Fibroblast of skin of scalp (primary cell): ENCODE data around the gene WBP1L.

ENCODE experiments used
- DNase-seq: peaks from one replicate; pipeline ENCODE4 v3.0.0-alpha.2; 2013

WBP1L gene

DNA sequence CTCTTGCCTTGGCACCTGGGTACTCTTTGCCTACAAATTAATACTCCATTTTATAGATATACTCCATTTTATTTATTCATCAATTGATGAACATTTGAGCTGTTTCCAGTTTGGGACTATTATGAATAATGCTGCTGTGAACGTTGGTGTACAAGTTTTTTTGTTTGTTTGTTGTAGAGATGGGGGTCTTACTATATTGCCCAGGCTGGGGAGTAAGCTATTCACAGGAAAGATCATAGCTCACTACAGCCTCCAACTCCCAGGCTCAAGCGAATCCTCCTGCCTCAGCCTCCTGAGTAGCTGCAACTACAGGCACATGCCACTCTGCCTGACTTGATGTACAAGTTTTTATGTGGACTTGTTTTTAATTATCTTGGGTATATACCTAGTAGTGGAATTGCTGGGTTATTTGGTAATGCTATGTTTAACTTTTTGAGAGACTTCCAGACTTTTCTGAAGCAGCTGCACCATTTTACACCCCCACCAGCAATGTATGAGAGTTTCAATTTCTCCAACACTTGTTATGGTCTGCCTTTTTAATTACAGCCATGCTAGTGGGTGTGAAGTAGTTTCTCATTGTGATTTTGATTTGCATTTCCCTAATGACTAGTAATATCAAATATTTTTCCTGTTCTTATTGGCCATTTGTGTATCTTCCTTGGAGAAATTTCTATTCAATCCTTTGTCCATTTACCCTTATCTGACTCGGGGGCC lies 15.9 kb downstream of the WBP1L start:
- no peak for DNase-seq

DNA sequence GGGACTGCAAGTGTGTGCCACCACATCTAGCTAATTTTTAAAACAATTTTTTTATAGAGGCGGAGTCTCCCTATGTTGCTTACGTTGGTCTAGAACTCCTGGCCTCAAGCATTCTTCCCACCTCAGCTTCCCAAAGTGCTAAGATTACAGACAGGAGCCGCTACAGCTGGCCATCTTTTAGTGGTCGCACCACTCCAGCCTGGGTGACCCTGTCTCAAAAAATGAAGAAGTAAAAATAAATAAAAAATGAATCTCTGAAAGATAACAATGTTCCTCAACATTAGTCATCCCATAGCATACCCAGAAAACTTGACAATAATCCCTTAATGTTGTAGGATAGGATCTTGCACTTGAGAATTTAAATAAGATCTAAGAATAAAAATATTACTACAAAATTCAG lies 18.2 kb downstream of the WBP1L start:
- DNase-seq: no peak

- no peak for DNase-seq
These were observed 18.8 kb downstream of the WBP1L start for GRCh38 chr10:102762401-102763015.

DNA sequence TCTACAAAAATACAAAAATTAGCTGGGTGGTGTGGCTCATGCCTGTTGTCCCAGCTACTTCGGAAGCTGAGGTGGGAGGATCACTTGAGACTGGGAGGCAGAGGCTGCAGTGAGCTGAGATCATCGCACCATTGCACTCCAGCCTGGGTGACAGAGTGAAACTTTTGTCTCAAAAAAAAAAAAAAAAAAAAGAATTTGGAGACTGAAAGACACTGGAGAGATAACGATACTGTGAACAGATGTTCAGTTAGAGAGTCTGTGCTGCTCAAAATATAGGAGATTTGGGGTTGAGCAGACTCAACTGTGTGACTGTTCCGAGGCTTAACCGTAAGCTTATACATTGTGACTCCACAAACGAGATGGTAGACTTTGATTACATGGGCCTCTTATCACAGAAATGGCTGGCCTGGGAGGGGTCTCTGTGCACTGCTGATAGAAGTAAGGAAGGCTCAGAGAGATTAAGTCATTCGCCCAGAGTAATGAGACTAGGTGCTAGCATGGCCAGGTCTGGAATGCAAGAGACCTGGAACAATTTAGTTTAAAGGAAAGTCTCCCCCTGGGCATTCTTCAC lies 19.4 kb downstream of the WBP1L start:
- DNase-seq: no peak

GRCh38 chr10:102764470-102765161 lies 20.9 kb downstream of the WBP1L start:
- no peak for DNase-seq

GRCh38 chr10:102765336-102765735 lies 21.6 kb downstream of the WBP1L start:
- no peak for DNase-seq

GRCh38 chr10:102767428-102768160 lies 23.8 kb downstream of the WBP1L start:
- DNase-seq: no peak

DNA sequence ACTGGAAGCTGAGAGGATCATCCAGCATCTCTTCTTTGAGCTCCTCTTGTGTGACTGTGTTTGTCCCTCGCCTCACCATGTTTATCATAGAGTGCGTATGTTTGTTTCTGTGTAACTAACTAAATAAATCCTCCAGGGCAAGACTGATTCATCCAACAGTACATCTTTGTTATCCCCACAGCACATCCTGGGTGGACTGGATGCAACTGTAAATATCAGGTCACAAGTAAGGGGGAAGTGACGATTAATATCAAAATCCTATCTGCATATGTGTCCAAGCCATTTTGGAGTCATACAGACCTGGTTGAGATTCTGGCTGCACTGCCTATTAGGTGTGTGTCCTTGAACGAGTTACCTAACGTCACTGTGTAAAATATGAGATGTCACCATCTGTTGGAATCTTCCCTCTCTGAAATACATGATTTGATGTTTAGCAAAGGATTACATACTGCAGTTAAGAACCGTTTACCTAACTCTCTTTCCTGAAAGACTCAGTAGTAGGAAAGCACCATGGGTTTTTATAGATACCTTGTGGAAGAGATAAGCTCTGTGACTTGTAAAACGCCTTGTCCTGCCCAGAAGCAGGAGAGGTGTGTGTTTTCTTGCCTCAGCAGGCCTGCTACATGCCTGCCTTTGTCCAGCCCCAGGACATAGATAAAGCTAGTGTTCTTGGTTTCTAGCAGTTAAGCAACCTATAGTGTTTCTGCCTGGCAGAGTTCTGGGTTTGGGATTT lies 25.8 kb downstream of the WBP1L start:
- no peak for DNase-seq

GRCh38 chr10:102770108-102770482 lies 26.3 kb downstream of the WBP1L start:
- DNase-seq: no peak

- no peak for DNase-seq
These were observed 27.0 kb downstream of the WBP1L start for GRCh38 chr10:102770792-102771191.

DNA sequence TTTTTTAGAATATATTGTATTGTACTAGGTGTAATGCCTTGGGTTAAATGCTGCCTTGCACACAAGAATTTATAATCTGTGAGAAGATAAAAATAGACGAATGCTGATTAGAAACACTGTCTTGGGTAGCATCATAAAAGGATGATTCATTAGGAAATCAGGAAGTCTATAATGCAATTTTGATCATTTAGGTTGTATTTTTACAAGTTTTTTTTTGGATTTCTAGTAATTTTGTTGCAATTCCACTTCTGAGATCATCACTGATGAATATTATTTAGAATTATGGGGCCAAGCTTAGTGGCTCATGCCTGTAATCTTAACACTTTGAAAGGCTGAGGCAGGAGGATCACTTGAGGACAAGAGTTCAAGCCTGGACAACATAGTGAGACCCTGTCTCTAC lies 29.6 kb downstream of the WBP1L start:
- peak; percentile 37 for DNase-seq

- no peak for DNase-seq
These were observed 30.2 kb downstream of the WBP1L start for GRCh38 chr10:102773986-102774385.

- DNase-seq: no peak
These were observed 31.6 kb downstream of the WBP1L start for GRCh38 chr10:102775201-102775934.

DNA sequence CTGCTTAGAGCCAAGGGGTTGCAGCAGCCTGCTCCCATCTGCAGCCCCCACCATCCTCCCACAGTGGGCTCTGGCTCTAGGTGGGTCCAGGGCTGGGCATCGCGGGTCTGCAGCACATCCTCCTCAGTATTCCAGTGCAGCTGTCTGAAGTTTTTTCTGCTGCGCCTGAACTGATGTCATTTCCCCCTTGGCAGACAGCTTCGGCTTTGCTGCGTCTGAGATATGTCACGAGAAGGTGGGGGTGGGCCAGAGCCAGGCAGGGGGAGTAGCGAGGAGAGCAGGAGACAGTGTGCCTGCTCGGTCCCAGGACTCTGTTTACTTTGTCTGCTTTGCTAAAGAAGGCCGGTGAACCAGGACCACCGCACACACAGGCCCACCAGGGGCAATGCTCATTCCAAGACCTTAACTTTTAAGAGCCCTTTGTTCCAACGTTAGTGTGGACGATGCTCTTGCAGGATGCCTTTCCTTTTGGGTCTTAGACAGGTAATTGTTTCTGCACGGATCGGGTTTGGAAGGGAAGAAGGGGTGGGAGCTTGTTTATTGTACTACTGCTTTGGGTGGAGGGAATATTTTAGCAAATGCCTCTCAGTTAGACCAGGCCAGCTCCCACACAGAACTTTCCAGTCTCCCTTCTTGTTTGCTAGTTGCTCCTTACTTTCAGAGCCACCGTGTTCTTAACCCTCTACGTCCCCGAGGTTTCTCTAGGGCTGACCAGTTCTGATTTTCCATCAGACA lies 32.4 kb downstream of the WBP1L start:
- DNase-seq: peak; percentile 88

GRCh38 chr10:102776779-102777456 lies 33.2 kb downstream of the WBP1L start:
- peak; percentile 98 for DNase-seq

- DNase-seq: no peak
These were observed 34.1 kb downstream of the WBP1L start for GRCh38 chr10:102777711-102778453.

DNA sequence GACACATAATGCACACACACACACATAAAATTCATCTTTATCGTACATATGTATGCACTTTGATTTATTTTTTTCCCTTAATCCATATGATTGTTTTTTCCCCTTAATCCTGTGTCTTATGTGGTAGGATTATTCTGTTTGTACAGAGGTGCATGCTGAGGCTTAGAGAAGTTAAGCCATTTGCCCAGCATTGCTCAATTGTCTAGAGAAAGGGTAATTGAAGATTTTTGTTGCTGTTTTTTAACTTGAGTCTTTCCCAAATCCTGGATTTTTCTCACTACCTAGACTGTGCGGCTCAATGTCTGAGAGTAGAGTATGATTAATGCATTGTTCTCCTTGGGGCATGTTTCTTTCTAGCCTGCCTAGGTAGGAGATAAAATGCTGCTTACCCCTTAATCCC lies 35.0 kb downstream of the WBP1L start:
- DNase-seq: no peak

DNA sequence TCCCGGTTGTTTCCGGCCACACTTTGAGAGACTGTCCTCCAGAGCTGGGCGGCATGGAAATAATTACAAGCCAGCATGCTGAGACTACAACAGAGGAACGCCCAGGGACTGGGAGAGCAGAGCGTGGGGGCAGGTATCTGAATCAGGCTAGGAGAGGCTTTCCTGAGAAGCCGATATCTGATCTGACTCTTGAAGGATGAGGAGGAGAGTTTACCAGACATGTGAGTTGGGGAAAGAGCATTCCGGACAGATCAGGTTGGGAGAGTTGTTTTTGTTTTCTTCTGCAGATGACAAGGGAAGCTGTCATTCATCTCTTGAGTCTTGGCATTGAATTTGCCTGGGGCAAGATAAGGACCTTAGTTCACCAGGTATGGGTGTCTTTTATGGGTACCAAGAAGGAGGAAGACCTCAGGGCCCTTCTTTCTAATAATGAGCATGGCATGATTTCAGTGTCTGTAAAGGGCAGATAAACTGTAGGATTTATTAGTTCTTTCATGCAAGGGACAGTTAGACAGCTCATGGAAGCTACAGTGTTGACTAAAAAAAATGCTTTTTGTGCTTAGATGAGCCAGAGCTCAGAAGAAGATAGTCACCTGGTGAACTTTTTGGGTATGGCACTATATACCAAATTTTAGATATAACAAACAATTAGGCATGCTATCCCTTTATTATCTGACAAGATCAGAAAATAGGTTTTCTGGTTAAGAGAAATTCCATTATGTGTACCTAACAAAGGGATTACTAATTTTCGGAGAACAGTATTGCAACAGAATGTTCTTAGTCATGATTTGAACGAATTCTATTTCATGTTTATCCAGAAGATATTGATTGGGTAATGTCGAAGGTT lies 36.2 kb downstream of the WBP1L start:
- no peak for DNase-seq

DNA sequence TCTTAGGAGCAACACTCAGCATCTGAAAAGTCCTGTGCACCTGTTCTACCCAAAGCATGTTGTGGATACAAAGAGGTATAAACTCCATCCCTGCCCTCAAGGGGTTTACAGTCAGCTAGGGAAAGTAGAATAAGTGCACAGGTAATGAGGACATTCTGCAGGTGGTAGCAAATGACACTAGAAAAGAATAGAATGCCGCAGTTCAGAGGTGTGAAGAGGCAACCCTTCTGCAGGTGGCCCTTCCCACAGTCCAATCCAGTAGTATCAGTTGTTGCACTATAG lies 36.7 kb downstream of the WBP1L start:
- DNase-seq: no peak
